ENCODE results near the gene GPX4. TPM values are rescaled to one million over a fixed set of nuclear protein-coding genes. Genes with fewer than 3 reads are reported as not detected.

GPX4 gene
- polyA plus RNA-seq, 1 donor from 2014 or later = 713 TPM

GRCh38 chr19:1082165-1082927 is 21.4 kb upstream of the GPX4 start:
- Histone ChIP-seq H3K4me3 (ENCODE audit: low read length) (no peak overlapping the region), H3K9me3 (ENCODE audit: low read length) (no peaks in the 10 kb centered on the region), H3F3A (ENCODE audit: insufficient read depth, low read length, poor library complexity, severe bottlenecking) (no peaks in the 10 kb centered on the region), H3K4me2 (ENCODE audit: low read length) (no peak overlapping the region), H3K9ac (ENCODE audit: low read length) (no peak overlapping the region), H2AFZ (ENCODE audit: low read depth, low read length) (no peak overlapping the region), H3K36me3 (ENCODE audit: insufficient read depth, low read length) (no peaks in the 10 kb centered on the region), H3K9me2 (ENCODE audit: insufficient read depth, low read length) (no peaks in the 10 kb centered on the region), H3K27me3 (ENCODE audit: insufficient read depth, low read depth, low read length) (no peaks in the 10 kb centered on the region), H3K79me2 (replicated peaks; ENCODE audit: insufficient read depth, low read length) (no peaks in the 10 kb centered on the region), H3K27ac (ENCODE audit: low read length) (no peak overlapping the region), H4K20me1 (ENCODE audit: insufficient read depth) (no peaks in the 10 kb centered on the region)
- TF ChIP-seq POLR2AphosphoS5 (IDR thresholded peaks at IDR 0.05) (no peak), EP300 (conservative IDR thresholded peaks at IDR 0.05; ENCODE audit: poor library complexity, severe bottlenecking) (no peak)

GRCh38 chr19:1082928-1083816 is 20.6 kb upstream of the GPX4 start:
- no peaks in the 10 kb centered on the region for H3K27me3 ChIP-seq (ENCODE audit: insufficient read depth, low read depth, low read length)
- H3K4me3 ChIP-seq (ENCODE audit: low read length) = no peak overlapping the region
- no peak overlapping the region for H3K9ac ChIP-seq (ENCODE audit: low read length)
- H3K9me2 ChIP-seq (ENCODE audit: insufficient read depth, low read length) = no peaks in the 10 kb centered on the region
- H3K79me2 ChIP-seq (replicated peaks; ENCODE audit: insufficient read depth, low read length) = no peaks in the 10 kb centered on the region
- no peaks in the 10 kb centered on the region for H3F3A ChIP-seq (ENCODE audit: insufficient read depth, low read length, poor library complexity, severe bottlenecking)
- no peak overlapping the region for H3K4me2 ChIP-seq (ENCODE audit: low read length)
- H3K9me3 ChIP-seq (ENCODE audit: low read length) = no peaks in the 10 kb centered on the region
- no peaks in the 10 kb centered on the region for H4K20me1 ChIP-seq (ENCODE audit: insufficient read depth)
- H3K36me3 ChIP-seq (ENCODE audit: insufficient read depth, low read length) = no peaks in the 10 kb centered on the region
- H2AFZ ChIP-seq (ENCODE audit: low read depth, low read length) = no peak overlapping the region
- no peak overlapping the region for H3K27ac ChIP-seq (ENCODE audit: low read length)
- TF ChIP-seq RAD21 (conservative IDR thresholded peaks at IDR 0.05) = no peak
- no peak for TF ChIP-seq TAF1 (IDR thresholded peaks at IDR 0.05; ENCODE audit: low read depth)
- no peak for TF ChIP-seq CTCF (IDR thresholded peaks at IDR 0.05; ENCODE audit: poor library complexity, severe bottlenecking)
- no peak for TF ChIP-seq EZH2 (IDR thresholded peaks at IDR 0.05; ENCODE audit: borderline replicate concordance, insufficient read depth, low read length, poor library complexity, severe bottlenecking)
- no peak for TF ChIP-seq EP300 (conservative IDR thresholded peaks at IDR 0.05; ENCODE audit: poor library complexity, severe bottlenecking)
- TF ChIP-seq POLR2AphosphoS5 (IDR thresholded peaks at IDR 0.05) = no peak
- no peak for TF ChIP-seq MXI1 (conservative IDR thresholded peaks at IDR 0.05; ENCODE audit: poor library complexity, severe bottlenecking)
- TF ChIP-seq REST (IDR thresholded peaks at IDR 0.05; ENCODE audit: borderline replicate concordance) = no peak
- no peak for TF ChIP-seq SMC3 (conservative IDR thresholded peaks at IDR 0.05; ENCODE audit: poor library complexity)
